ENCODE data around the gene PAXIP1. TPM values are rescaled to one million over a fixed set of nuclear protein-coding genes. Genes with fewer than 3 reads are reported as not detected.
A peak's percentile ranks its signal among the peaks of the same experiment; 100 is the strongest.

The PAXIP1 gene
- total RNA-seq, 2 donors from 2014 or later = 4.4 to 8.6 TPM

GRCh38 chr7:154919344-154920225 is 83.3 kb downstream of the PAXIP1 start:
- ATAC-seq (peak; percentile 87), DNase-seq (peak; percentile 38 to 69 (median 66))
- no peaks in the 10 kb centered on the region for H3K27me3 ChIP-seq
- no peak for TF ChIP-seq POLR2A (IDR thresholded peaks at IDR 0.05)
- TF ChIP-seq CTCF (IDR thresholded peaks at IDR 0.05) = no peak
- no peaks in the 10 kb centered on the region for H3K9me3 ChIP-seq
- WGBS, 2 donors = 24 to 44% methylated on average over 11 of the region's 11 CpGs
- H3K4me1 ChIP-seq = peaks cover 17% of the 10 kb centered on the region
- intact Hi-C loops (cut with DNase I) = loop anchor here (10.0 kb wide), 3 partner anchors 265 to 845 kb away; no protein-coding TSS in a partner anchor
- no peak overlapping the region for H3K4me3 ChIP-seq
- H3K36me3 ChIP-seq (replicated peaks in 1 of 2; ENCODE audit: insufficient read depth in 1 of 2, low read depth in 2 of 2) = no peaks in the 10 kb centered on the region
- H3K27ac ChIP-seq = peak overlapping the region; percentile 45 to 67 (median 50)

GRCh38 chr7:154918741-154919140 is 84.2 kb downstream of the PAXIP1 start:
- H3K4me1 ChIP-seq = peaks cover 24% of the 10 kb centered on the region
- intact Hi-C loops (cut with DNase I) = loop anchor here (10.0 kb wide), 2 partner anchors 266 to 426 kb away; no protein-coding TSS in a partner anchor

GRCh38 chr7:154918266-154918665 is 84.7 kb downstream of the PAXIP1 start:
- H3K36me3 ChIP-seq (replicated peaks in 1 of 2; ENCODE audit: insufficient read depth in 1 of 2, low read depth in 2 of 2) = no peaks in the 10 kb centered on the region
- H3K4me1 ChIP-seq = peaks cover 24% of the 10 kb centered on the region
- no peak overlapping the region for H3K27ac ChIP-seq
- WGBS, 2 donors = 75 to 78% methylated on average over 6 of the region's 6 CpGs
- no peak overlapping the region for H3K4me3 ChIP-seq
- no peaks in the 10 kb centered on the region for H3K27me3 ChIP-seq
- ATAC-seq = no peak
- no peak for DNase-seq
- H3K9me3 ChIP-seq = no peaks in the 10 kb centered on the region
- intact Hi-C loops (cut with DNase I) = loop anchor here (10.0 kb wide), 2 partner anchors 267 to 427 kb away; no protein-coding TSS in a partner anchor
- TF ChIP-seq POLR2A (IDR thresholded peaks at IDR 0.05) (no peak), CTCF (IDR thresholded peaks at IDR 0.05) (no peak)

More at GRCh38 chr7:154918741-154919140, 84.2 kb downstream of the PAXIP1 start:
- no peak for DNase-seq
- H3K27me3 ChIP-seq = no peaks in the 10 kb centered on the region
- H3K36me3 ChIP-seq (replicated peaks in 1 of 2; ENCODE audit: insufficient read depth in 1 of 2, low read depth in 2 of 2) = no peaks in the 10 kb centered on the region
- no peak overlapping the region for H3K4me3 ChIP-seq
- 85 to 90% methylated on average over 6 of the region's 6 CpGs for WGBS, 2 donors
- no peak overlapping the region for H3K27ac ChIP-seq
- no peaks in the 10 kb centered on the region for H3K9me3 ChIP-seq
- ATAC-seq = no peak
- TF ChIP-seq POLR2A (IDR thresholded peaks at IDR 0.05) (no peak), CTCF (IDR thresholded peaks at IDR 0.05) (no peak)

- intact Hi-C loops (cut with DNase I) = loop anchor here (10.0 kb wide), 2 partner anchors 267 to 427 kb away; no protein-coding TSS in a partner anchor
- 76 to 85% methylated on average over 4 to 7 of the region's 7 CpGs for WGBS, 2 donors
- ATAC-seq = no peak
Measured at GRCh38 chr7:154917808-154918160, 85.1 kb downstream of the PAXIP1 start.

More at GRCh38 chr7:154917808-154918160, 85.1 kb downstream of the PAXIP1 start:
- Histone ChIP-seq H3K4me1 (peaks cover 24% of the 10 kb centered on the region), H3K27me3 (no peaks in the 10 kb centered on the region), H3K4me3 (no peak overlapping the region), H3K36me3 (replicated peaks in 1 of 2; ENCODE audit: insufficient read depth in 1 of 2, low read depth in 2 of 2) (no peaks in the 10 kb centered on the region), H3K27ac (no peak overlapping the region), H3K9me3 (no peaks in the 10 kb centered on the region)
- no peak for DNase-seq
- TF ChIP-seq CTCF (IDR thresholded peaks at IDR 0.05) = no peak
- TF ChIP-seq POLR2A (IDR thresholded peaks at IDR 0.05) = no peak
